ENCODE measurements around the gene GSG1L. TPM values are rescaled to one million over a fixed set of nuclear protein-coding genes. Genes with fewer than 3 reads are reported as not detected.

Gene GSG1L
- total RNA-seq, 1 experiment from 2014 or later, result not detected

- Histone ChIP-seq H4K20me1 (ENCODE audit: insufficient read depth) (0 out of 2 replicates have a peak, but pooled peaks cover 3% of the 10 kb centered on the region), H3K9me2 (ENCODE audit: insufficient read depth) (no peaks in the 10 kb centered on the region), H3K79me2 (ENCODE audit: low read depth) (no peaks in the 10 kb centered on the region), H3K4me2 (no peak overlapping the region), H3K4me3 (no peak overlapping the region), H3K27me3 (ENCODE audit: insufficient read depth, low read depth) (peaks cover 68% of the 10 kb centered on the region), H3K27ac (no peak overlapping the region), H2AFZ (no peak overlapping the region), H3K36me3 (ENCODE audit: low read depth) (no peaks in the 10 kb centered on the region), H3F3A (ENCODE audit: insufficient read depth, low read depth) (no peaks in the 10 kb centered on the region; the same call in 1 of the 2 replicates), H3K9me3 (ENCODE audit: insufficient read depth, low read depth) (no peaks in the 10 kb centered on the region), H3K4me1 (replicated peaks; ENCODE audit: insufficient read depth) (no peaks in the 10 kb centered on the region)
- TF ChIP-seq, protein P1, sequence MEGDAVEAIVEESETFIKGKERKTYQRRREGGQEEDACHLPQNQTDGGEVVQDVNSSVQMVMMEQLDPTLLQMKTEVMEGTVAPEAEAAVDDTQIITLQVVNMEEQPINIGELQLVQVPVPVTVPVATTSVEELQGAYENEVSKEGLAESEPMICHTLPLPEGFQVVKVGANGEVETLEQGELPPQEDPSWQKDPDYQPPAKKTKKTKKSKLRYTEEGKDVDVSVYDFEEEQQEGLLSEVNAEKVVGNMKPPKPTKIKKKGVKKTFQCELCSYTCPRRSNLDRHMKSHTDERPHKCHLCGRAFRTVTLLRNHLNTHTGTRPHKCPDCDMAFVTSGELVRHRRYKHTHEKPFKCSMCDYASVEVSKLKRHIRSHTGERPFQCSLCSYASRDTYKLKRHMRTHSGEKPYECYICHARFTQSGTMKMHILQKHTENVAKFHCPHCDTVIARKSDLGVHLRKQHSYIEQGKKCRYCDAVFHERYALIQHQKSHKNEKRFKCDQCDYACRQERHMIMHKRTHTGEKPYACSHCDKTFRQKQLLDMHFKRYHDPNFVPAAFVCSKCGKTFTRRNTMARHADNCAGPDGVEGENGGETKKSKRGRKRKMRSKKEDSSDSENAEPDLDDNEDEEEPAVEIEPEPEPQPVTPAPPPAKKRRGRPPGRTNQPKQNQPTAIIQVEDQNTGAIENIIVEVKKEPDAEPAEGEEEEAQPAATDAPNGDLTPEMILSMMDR (conservative IDR thresholded peaks at IDR 0.05), result no peak
- TF ChIP-seq EZH2 (IDR thresholded peaks at IDR 0.05; ENCODE audit: low read depth), result no peak
- POLR2A ChIA-PET (ENCODE audit: unreplicated experiment), result no interaction called here
- no peak for DNase-seq
- intact Hi-C loops (cut with micrococcal nuclease; ENCODE audit: unreplicated experiment), result no loop called here
- CTCF ChIA-PET, result no interaction called here
- no TSS peak for BruUV-seq (replicated peaks)
Observed at GRCh38 chr16:27999687-28000086, 63.8 kb downstream of the GSG1L start.

GRCh38 chr16:27995378-27995777 is 68.1 kb downstream of the GSG1L start:
- H3K4me3 ChIP-seq, result no peak overlapping the region
- H3K9me3 ChIP-seq (ENCODE audit: insufficient read depth, low read depth), result no peaks in the 10 kb centered on the region
- TF ChIP-seq EZH2 (IDR thresholded peaks at IDR 0.05; ENCODE audit: low read depth), result no peak
- TF ChIP-seq, protein P1 (conservative IDR thresholded peaks at IDR 0.05), result no peak

DNA sequence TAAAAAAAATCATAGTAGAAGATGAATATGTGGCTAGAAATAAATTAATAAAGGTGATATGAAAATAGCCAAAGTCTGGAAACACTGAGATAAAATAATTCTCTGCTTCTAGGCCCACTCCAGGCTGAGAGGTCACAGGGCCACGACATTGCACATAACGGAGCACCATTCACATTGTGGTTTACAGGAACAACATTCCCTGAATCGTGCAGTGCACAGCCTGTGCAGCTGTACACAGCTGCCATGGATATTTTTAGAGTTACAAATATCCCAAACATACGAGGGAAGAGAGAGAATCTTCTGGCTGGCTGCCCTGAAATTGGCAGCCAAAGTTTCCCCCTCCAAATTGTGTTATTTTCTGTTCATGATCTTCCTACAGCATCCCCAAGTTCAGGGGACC is 68.8 kb downstream of the GSG1L start:
- Histone ChIP-seq H3K4me1 (replicated peaks; ENCODE audit: insufficient read depth) (no peaks in the 10 kb centered on the region), H3K4me3 (no peak overlapping the region), H3K36me3 (ENCODE audit: low read depth) (no peaks in the 10 kb centered on the region), H2AFZ (no peak overlapping the region), H4K20me1 (ENCODE audit: insufficient read depth) (no peaks in the 10 kb centered on the region), H3K4me2 (no peak overlapping the region), H3F3A (ENCODE audit: insufficient read depth, low read depth) (no peaks in the 10 kb centered on the region; the same call in 1 of the 2 replicates), H3K9me3 (ENCODE audit: insufficient read depth, low read depth) (no peaks in the 10 kb centered on the region), H3K9me2 (ENCODE audit: insufficient read depth) (peaks cover 6% of the 10 kb centered on the region; the same call in 1 of the 2 replicates), H3K27me3 (ENCODE audit: insufficient read depth, low read depth) (peaks cover 63% of the 10 kb centered on the region), H3K27ac (no peak overlapping the region), H3K79me2 (ENCODE audit: low read depth) (no peaks in the 10 kb centered on the region)
- DNase-seq, result no peak
- intact Hi-C loops (cut with micrococcal nuclease; ENCODE audit: unreplicated experiment), result no loop called here
- no TSS peak for BruUV-seq (replicated peaks)
- ChIA-PET CTCF (no interaction called here), POLR2A (ENCODE audit: unreplicated experiment) (no interaction called here)
- TF ChIP-seq, protein P1 (conservative IDR thresholded peaks at IDR 0.05), result no peak
- no peak for TF ChIP-seq EZH2 (IDR thresholded peaks at IDR 0.05; ENCODE audit: low read depth)

More at GRCh38 chr16:27995378-27995777, 68.1 kb downstream of the GSG1L start:
- ChIA-PET POLR2A (ENCODE audit: unreplicated experiment) (no interaction called here), CTCF (no interaction called here)
- no peaks in the 10 kb centered on the region for H3K79me2 ChIP-seq (ENCODE audit: low read depth)
- no peak overlapping the region for H3K4me2 ChIP-seq
- no peak overlapping the region for H2AFZ ChIP-seq
- peaks cover 4% of the 10 kb centered on the region; the same call in 1 of the 2 replicates for H3K9me2 ChIP-seq (ENCODE audit: insufficient read depth)
- intact Hi-C loops (cut with micrococcal nuclease; ENCODE audit: unreplicated experiment), result no loop called here
- H3K27ac ChIP-seq, result no peak overlapping the region
- H4K20me1 ChIP-seq (ENCODE audit: insufficient read depth), result 0 out of 2 replicates have a peak, but pooled peaks cover 3% of the 10 kb centered on the region
- BruUV-seq (replicated peaks), result no TSS peak
- DNase-seq, result no peak
- no peaks in the 10 kb centered on the region; the same call in 1 of the 2 replicates for H3F3A ChIP-seq (ENCODE audit: insufficient read depth, low read depth)
- peaks cover 66% of the 10 kb centered on the region for H3K27me3 ChIP-seq (ENCODE audit: insufficient read depth, low read depth)
- H3K36me3 ChIP-seq (ENCODE audit: low read depth), result no peaks in the 10 kb centered on the region
- H3K4me1 ChIP-seq (replicated peaks; ENCODE audit: insufficient read depth), result no peaks in the 10 kb centered on the region

Data from PC-9 (cell line).